ENCODE data around the gene ZNF550.

DNA sequence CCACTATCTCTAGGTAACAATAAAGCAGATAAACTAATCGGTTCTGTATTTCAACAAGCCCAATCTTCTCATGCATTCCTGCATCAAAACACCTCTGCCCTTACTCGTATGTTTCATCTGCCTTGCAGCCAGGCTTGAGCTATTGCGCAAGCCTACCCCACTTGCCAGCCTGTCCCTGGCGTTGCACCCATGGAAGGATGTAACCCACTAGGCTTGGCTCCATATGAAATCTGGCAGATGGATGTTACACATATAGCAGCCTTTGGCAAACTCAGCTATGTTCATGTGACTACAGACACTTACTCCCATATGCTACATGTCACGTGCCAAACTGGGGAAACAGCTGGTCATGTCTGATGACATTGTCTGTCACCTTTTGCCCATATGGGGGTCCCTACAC is 44.4 kb downstream of the ZNF550 start:
- no peak for TF ChIP-seq EP300 (IDR thresholded peaks at IDR 0.05; ENCODE audit: borderline replicate concordance in 1 of 2, control insufficient read depth in 1 of 2, low read depth in 2 of 2, low read length in 2 of 2)
- TF ChIP-seq ZNF274 (IDR thresholded peaks at IDR 0.05; ENCODE audit: insufficient read depth, insufficient read length) = no peak
- TF ChIP-seq EZH2 (IDR thresholded peaks at IDR 0.05; ENCODE audit: borderline replicate concordance, control insufficient read depth, low read depth, low read length) = no peak
